Stimulated activated CD4-positive, alpha-beta T cell treated with anti-CD3 and anti-CD28 coated beads, Interleukin-15, amount 100 ng/mL, for 48 hours (primary cell): ENCODE measurements around the gene ATXN10.

ENCODE experiments used
- DNase-seq, 2 donors: peaks; one replicate each; pipeline ENCODE4 v3.0.0-alpha.2; 2020; ENCODE audit warnings: low read depth in 2 of 2

ATXN10 gene

DNA sequence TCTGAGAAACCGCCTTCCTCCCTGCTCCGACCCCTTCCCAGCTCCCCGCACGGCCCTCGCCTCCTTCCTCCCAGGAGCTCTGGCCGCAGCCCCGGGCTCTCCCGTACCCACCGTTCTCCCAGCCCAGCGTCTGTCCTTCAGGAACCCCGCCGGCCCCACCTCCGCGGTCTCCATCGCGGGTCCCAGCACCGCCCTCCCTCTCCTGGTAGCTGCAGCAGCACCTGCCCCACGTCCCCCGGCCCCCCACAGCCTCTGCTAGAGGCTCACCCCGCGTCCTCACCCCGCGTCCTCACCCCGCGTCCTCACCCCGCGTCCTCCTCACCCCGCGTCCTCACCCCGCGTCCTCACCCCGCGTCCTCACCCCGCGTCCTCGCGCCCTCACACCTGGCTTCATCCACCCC, 219.4 kb downstream of the ATXN10 start:
- no peak for DNase-seq

- DNase-seq, result no peak
These were observed 219.9 kb downstream of the ATXN10 start for GRCh38 chr22:45891471-45891995.

DNA sequence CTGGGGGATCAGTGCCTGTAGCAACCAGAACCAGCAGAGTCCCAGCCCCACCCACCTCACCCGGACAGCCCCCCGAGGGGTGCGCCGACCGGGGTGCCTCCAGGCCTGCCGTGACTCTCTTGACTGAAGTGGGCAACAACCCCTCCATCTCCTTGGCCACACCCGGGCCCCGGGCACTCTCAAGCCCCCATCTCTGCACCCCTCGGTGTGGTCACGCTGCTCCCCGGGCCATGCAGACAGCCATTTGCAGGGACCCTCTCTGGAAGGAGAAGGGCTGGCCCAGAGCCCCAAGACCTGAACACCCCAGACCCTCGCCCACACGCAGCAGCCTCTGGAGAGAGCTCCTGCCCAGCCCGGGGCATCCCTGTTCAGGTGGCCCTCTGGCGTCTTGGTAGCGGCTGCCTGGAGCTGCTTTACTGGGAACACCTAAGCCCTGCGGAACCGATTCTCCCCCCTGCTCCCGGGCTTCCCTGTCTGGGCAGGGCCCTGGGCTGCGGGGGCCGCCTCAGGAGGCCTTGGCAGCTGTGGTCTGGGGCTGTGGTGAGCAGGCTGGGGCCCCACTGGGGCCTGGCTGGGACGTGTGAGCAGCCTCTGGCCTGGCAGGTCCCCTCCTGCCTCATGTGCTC, 220.5 kb downstream of the ATXN10 start:
- DNase-seq, result no peak

GRCh38 chr22:45892681-45893461, 221.2 kb downstream of the ATXN10 start:
- DNase-seq, result no peak

- DNase-seq, result no peak
These were observed 221.9 kb downstream of the ATXN10 start for GRCh38 chr22:45893516-45893915.
